ENCODE data around the gene LHPP. TPM values are rescaled to one million over a fixed set of nuclear protein-coding genes. Genes with fewer than 3 reads are reported as not detected.

The LHPP gene
- total RNA-seq, 2 experiments from 2014 or later = 7.8 to 8.2 TPM

DNA sequence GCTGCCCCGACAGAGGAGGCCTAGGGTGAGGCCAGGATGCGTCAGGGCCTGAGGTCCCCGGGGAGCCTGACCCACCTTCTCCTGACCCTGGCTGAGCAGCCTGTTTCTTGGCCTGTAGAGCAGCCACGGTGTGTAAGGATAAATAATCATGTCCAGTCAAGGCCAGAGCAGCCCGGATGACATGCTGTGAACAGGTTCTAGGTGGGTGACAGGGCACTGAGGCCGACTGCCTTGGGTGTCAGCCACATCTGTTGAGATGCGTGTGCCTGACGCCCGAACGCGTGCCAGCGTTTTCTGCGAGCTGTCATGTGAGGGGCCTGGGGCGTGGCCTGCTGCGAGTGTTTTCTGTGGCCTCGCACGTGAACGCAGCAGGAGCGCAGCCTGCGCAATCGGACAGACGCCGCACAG is 164.2 kb downstream of the LHPP start:
- Mint-ChIP-seq H3K27me3 (no peaks in the 10 kb centered on the region), H3K4me3 (no peak overlapping the region), H3K4me1 (peaks cover 34% of the 10 kb centered on the region), H3K36me3 (no peaks in the 10 kb centered on the region), H3K9me3 (no peaks in the 10 kb centered on the region), H3K27ac (no peak overlapping the region)
- no peak for DNase-seq

DNA sequence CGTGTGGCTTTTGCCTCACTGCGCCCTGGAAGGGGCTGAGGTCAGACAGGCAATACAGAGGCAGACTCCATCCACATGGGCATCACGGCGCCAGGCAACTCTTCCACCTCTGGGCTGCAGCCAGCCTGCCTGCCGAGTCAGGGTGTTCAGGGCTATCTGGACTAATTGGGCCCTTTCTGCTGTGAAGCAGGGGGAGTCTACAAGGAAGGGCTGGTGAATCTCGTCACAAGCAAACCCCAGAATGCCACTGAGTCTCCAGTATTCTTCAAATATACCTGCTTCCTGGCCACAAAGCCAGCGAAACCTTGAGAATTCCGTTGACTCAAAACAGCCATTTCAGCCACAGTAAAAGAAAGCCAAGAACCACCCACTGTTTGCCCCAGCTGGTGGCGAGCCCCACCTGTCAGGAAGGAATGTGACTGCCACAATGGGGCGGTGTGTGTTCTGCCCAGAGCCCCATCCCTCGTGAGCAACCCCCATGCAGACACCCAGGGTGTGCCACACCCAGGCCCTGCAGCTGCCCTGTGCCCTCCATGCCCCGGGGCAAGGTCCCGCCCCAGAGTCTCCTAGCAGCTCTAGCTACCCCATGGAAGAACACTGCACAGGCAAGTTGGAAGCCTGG is 165.2 kb downstream of the LHPP start:
- peak; percentile 66 for DNase-seq
- H3K27ac Mint-ChIP-seq = peak overlapping the region; percentile 54
- peak overlapping the region; percentile 22 for H3K4me3 Mint-ChIP-seq
- H3K27me3 Mint-ChIP-seq = no peaks in the 10 kb centered on the region
- H3K4me1 Mint-ChIP-seq = peaks cover 37% of the 10 kb centered on the region
- no peaks in the 10 kb centered on the region for H3K36me3 Mint-ChIP-seq
- H3K9me3 Mint-ChIP-seq = no peaks in the 10 kb centered on the region

DNA sequence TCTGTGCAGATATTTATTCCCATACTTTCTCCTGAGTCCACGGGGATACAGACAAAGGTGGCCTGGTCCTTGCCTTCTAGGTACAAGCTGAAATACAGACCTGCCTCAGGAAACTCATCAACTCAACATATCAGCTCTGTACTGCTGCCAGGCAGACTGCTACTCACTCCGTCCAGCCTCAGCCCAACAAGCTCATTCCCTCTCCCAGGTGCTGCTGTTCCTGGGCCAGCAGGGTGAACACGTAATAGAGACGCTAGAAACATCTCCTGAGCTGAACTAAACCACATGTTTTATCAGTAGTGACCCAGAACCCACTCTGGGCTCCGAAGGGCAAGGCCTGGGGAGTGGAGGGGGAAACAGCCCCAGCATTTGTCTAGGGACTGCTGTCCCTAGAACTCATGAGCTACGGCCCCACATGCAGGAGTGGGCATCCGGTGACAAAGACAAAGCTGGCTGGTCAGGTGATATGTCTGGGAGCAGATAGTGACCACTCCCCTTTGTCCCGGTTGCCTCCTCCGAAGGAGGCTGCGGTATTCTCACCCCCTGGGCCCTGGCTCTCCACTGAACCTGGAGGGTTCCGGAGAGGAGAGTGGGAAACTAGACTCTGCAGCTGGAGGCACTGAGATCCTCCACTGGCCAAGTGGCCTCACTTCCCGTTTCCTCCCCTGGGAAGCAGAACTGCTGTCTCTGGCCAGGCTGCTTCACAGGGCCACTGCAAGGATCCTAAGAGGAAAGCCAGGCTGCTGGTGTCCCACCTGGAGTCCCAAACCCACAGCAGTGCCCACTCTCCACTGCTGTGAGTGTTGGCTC is 166.4 kb downstream of the LHPP start:
- H3K4me3 Mint-ChIP-seq = no peak overlapping the region
- no peaks in the 10 kb centered on the region for H3K9me3 Mint-ChIP-seq
- no peaks in the 10 kb centered on the region for H3K27me3 Mint-ChIP-seq
- H3K36me3 Mint-ChIP-seq = no peaks in the 10 kb centered on the region
- no peak for DNase-seq
- peaks cover 37% of the 10 kb centered on the region for H3K4me1 Mint-ChIP-seq
- no peak overlapping the region for H3K27ac Mint-ChIP-seq

DNA sequence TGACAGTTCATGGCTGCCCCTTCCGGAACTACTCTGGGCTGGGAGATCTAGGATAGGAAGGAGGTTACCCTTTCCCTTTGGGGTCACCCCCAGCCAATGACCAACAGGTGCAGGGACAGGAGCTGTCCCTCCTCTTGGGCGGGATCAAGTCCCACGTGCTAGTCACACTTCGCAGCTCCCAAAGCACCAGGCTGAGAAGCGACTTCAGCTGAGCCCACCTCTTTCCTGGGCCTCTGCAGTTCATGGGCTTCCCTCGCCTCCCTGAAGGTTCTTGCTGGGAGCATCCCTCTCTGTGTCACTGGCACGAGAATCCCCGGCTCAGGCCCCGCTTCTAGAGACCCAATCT is 167.0 kb downstream of the LHPP start:
- no peaks in the 10 kb centered on the region for H3K27me3 Mint-ChIP-seq
- H3K27ac Mint-ChIP-seq = no peak overlapping the region
- no peak for DNase-seq
- peaks cover 4% of the 10 kb centered on the region for H3K36me3 Mint-ChIP-seq
- peaks cover 35% of the 10 kb centered on the region for H3K4me1 Mint-ChIP-seq
- H3K4me3 Mint-ChIP-seq = no peak overlapping the region
- H3K9me3 Mint-ChIP-seq = no peaks in the 10 kb centered on the region

DNA sequence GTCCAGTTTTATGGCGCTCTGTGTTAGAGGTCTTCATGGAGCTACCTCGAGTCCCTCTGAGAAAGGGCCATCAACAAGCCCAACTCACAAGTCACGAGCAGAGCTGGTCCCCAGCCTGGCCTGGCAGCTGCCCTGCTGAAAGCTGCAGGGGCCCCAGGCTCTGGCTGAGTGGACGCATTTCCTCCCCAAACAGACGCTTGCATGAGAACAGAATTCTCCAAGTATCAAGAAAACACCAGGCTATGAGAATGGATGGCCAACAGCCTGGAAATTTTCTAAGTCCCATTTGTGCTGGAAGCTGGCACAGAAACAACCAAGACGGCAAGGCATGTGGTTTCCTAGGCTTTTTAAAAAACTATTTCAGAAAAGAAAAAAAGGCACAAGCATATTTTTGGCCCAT is 167.8 kb downstream of the LHPP start:
- Mint-ChIP-seq H3K27ac (no peak overlapping the region), H3K36me3 (peaks cover 11% of the 10 kb centered on the region), H3K9me3 (peaks cover 3% of the 10 kb centered on the region), H3K27me3 (no peaks in the 10 kb centered on the region), H3K4me3 (no peak overlapping the region), H3K4me1 (peaks cover 36% of the 10 kb centered on the region)
- DNase-seq = no peak

DNA sequence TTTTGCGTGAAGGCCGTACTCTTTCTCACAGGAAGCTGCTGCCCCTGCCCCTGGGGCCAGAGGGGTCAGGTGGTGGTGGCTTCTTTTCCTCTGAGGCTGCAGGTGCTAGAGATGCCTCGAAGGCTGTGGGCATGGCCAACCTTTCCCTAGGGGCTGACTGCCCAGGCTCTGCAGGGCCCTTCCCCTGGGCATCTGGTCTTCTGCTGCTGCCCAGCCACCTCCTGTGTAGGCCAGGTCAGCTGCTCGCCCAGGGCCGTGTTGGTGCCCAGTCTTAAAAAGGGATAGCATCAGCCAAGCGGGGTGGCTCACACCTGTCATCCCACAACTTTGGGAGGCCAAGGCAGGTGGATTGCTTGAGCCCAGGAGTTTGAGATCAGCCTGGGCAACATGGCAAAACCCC is 168.2 kb downstream of the LHPP start:
- Mint-ChIP-seq H3K9me3 (peaks cover 6% of the 10 kb centered on the region), H3K27me3 (no peaks in the 10 kb centered on the region), H3K27ac (no peak overlapping the region), H3K36me3 (peaks cover 14% of the 10 kb centered on the region), H3K4me3 (no peak overlapping the region), H3K4me1 (peaks cover 38% of the 10 kb centered on the region)
- no peak for DNase-seq

DNA sequence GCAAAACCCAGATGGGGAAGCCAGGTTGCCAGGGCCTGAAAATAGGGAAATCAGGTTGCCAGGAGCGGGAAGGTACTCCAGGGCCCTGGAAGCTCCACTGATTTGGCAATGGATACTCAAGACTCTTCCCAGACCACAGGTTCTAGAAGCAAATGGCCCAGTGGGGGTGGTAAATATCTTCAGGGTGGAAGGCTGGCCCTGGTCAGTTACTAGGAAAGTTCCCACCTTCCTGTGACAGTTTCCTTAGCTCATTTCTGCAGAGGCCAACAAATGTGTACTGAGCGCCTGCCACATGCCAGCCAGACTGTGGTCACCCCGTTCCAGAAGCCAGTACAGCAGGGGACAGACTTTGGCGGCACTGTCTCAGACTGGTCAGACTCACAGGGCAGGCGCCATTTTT is 168.9 kb downstream of the LHPP start:
- Mint-ChIP-seq H3K4me3 (no peak overlapping the region), H3K4me1 (peaks cover 35% of the 10 kb centered on the region), H3K9me3 (peaks cover 6% of the 10 kb centered on the region), H3K27me3 (no peaks in the 10 kb centered on the region), H3K27ac (no peak overlapping the region), H3K36me3 (peaks cover 14% of the 10 kb centered on the region)
- DNase-seq = no peak

DNA sequence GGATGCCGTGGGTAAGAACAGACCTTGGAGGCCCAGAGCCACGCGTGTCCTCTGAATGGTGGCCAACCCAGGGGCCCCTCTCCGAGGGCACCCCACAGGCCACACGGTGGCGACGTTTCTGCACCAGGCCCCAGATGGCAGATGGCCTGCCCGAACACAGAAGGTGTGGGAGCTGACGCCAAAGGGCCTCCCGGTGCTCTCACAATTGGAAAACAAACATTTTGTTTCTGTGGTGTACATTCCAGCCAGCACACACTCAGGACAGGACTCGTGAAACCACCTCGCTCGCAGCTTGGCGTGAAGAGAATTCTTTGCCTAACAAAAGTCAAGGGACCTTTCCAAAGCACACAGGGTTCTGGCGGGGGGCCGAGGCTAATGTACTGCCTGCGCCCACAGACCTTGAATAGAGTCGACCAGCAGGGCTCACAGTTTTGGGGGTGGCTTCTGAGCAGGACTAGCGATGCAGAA is 170.5 kb downstream of the LHPP start:
- H3K4me1 Mint-ChIP-seq = peaks cover 37% of the 10 kb centered on the region
- H3K4me3 Mint-ChIP-seq = no peak overlapping the region
- peaks cover 14% of the 10 kb centered on the region for H3K36me3 Mint-ChIP-seq
- no peak overlapping the region for H3K27ac Mint-ChIP-seq
- peaks cover 6% of the 10 kb centered on the region for H3K9me3 Mint-ChIP-seq
- peak; percentile 37 for DNase-seq
- no peaks in the 10 kb centered on the region for H3K27me3 Mint-ChIP-seq

DNA sequence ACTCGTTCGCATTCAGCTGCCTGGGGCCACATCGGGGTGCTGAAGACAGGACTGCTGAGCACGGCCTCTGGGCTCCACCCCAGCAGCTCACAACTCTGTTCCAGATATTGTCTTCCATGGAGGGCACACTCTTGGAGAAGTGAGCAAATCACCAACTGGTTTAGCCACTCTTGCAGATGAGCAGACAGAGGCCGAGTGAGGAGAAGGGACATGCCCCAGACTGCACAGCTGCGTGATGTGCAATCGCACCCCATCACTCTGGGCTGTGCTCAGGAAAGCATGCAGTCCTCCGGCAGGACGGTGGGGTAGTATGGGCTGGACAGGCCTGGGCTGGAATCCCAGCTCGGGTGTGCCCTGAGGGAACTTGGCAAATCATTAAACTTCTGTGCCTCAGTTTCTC is 170.9 kb downstream of the LHPP start:
- Mint-ChIP-seq H3K4me3 (no peak overlapping the region), H3K9me3 (peaks cover 6% of the 10 kb centered on the region), H3K27ac (no peak overlapping the region), H3K4me1 (peaks cover 37% of the 10 kb centered on the region), H3K36me3 (peaks cover 14% of the 10 kb centered on the region), H3K27me3 (no peaks in the 10 kb centered on the region)
- no peak for DNase-seq

DNA sequence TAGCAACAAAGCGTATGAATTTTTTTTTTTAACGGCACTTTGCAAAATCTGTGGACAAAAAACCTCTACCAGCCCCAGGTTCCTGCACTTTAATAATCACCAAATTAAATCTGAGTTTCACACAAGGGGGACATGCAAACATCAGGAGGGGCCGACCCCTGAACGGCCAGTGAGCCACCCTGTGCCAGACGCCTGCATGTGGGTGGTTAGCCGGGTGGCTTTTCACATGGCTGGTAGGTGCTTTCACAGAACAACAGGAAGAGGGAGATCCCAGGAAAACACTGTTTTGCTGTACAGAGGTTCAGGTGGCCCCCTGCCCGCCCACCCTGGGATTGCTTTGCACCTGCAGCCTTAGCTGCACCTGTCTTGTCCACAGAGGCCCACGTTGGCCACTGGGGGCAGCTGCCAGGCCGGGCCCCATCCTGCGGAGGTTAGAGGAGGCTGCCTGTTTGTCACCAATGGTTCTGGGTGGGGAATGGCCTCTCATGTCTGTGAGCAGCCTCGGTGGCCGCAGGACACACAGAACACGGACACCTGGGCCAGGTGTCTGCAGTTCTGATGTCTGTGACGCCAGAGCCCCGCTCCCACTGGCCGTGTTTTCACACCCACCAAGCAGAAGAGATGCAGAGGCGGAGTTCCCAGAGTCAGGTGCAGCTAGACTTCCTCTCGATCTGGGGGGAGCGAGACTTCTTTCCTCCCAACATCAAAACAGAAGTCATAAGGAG is 174.8 kb downstream of the LHPP start:
- no peak for DNase-seq
- Mint-ChIP-seq H3K27me3 (no peaks in the 10 kb centered on the region), H3K4me1 (peaks cover 41% of the 10 kb centered on the region), H3K27ac (peak overlapping the region; percentile 34), H3K9me3 (peaks cover 6% of the 10 kb centered on the region), H3K36me3 (peaks cover 14% of the 10 kb centered on the region), H3K4me3 (no peak overlapping the region)

DNA sequence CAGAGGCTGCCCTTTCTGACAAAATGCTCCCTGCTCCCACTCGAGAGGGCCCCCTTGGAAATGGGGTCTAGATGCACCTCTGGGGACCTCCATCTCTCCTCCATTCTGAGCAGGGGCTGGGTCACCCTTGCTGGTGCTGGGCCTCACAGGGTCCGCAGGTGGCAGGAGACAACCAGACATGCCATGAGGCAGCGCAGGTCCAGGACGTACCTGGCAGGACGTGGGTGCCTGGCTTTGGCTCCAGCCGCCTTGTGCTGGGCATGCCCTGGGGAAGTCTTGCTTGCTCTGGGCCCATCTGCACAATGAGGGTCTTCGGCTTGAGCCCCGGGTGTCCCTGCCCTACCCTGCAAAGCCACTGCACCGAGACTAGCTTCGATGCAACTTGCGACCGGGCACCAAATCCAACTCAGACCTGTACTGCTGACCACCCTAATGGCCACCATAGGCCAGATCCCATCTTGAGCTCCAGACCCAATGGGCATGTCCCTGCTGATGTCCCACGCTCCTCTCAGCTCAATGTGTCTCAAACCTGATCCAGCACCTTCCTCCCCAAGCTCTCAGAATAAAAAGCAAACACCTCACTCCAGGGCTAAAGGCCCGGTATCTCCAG is 175.6 kb downstream of the LHPP start:
- Mint-ChIP-seq H3K36me3 (peaks cover 14% of the 10 kb centered on the region), H3K4me1 (peaks cover 42% of the 10 kb centered on the region), H3K4me3 (no peak overlapping the region), H3K27me3 (no peaks in the 10 kb centered on the region), H3K27ac (no peak overlapping the region), H3K9me3 (peaks cover 6% of the 10 kb centered on the region)
- DNase-seq = no peak

DNA sequence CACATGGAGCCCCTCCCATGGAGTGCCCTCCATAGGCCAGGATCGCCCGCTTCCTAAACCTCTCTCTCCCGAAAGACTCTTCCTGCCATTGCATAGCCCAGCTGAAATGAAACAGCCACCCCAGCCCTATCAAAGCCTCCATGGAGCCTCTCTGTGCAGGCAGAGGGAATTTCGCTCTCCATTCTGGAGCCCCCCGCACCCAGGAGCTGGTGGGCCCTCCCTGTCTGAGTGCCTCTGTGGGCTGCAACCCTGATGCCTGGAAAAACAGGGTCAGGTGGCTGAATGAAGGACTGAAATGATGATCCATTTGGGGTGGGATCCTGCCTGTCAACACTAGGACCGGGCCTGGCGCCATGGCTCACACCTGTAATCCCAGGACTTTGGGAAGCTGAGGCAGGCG is 176.1 kb downstream of the LHPP start:
- no peak for DNase-seq
- H3K27ac Mint-ChIP-seq = no peak overlapping the region
- H3K27me3 Mint-ChIP-seq = no peaks in the 10 kb centered on the region
- H3K36me3 Mint-ChIP-seq = peaks cover 14% of the 10 kb centered on the region
- peaks cover 6% of the 10 kb centered on the region for H3K9me3 Mint-ChIP-seq
- H3K4me1 Mint-ChIP-seq = peaks cover 44% of the 10 kb centered on the region
- H3K4me3 Mint-ChIP-seq = no peak overlapping the region

DNA sequence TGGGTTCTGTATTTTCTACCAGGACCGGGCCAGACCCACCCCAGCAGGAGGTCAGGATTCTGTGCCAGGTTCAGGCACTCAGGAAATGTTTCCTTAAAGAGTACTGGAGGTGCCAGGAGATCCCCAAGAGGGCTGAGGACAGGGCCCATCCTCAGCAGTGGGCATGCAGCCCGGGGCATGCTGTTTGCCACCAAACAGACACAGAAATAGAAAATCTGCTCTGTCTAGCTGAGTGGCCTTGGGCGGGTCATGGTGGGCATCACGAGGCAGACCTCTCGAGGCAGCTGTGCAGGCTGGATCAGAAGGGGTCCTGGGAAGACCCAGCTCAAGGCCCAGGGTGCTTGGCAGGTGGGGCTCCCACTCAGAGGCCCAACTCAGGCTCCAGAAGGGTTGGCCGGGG is 177.6 kb downstream of the LHPP start:
- Mint-ChIP-seq H3K4me1 (peaks cover 47% of the 10 kb centered on the region), H3K36me3 (peaks cover 6% of the 10 kb centered on the region), H3K27me3 (no peaks in the 10 kb centered on the region), H3K4me3 (no peak overlapping the region), H3K27ac (no peak overlapping the region), H3K9me3 (peaks cover 4% of the 10 kb centered on the region)
- no peak for DNase-seq

DNA sequence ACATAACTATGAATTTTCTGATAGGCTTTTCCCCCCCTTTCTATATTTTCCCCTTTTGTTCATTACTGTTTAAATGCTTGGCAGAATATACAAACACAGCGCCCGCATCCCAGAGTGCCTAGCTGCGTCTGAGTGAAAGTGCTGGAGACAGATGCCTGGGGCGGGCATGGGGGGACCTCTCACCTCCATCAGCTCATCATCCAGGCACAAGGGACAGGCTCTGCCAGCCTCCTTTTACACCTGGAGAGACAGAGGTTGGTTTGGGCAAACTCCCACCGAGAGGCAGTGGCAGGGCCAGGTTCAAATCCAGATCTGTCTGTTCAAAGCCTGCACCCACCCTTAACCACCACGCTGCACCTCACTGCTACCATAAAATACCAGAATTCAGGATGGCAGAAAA is 178.0 kb downstream of the LHPP start:
- Mint-ChIP-seq H3K9me3 (peaks cover under 1% of the 10 kb centered on the region), H3K27me3 (no peaks in the 10 kb centered on the region), H3K27ac (no peak overlapping the region), H3K4me3 (no peak overlapping the region), H3K36me3 (peaks cover 1% of the 10 kb centered on the region), H3K4me1 (peaks cover 47% of the 10 kb centered on the region)
- no peak for DNase-seq

DNA sequence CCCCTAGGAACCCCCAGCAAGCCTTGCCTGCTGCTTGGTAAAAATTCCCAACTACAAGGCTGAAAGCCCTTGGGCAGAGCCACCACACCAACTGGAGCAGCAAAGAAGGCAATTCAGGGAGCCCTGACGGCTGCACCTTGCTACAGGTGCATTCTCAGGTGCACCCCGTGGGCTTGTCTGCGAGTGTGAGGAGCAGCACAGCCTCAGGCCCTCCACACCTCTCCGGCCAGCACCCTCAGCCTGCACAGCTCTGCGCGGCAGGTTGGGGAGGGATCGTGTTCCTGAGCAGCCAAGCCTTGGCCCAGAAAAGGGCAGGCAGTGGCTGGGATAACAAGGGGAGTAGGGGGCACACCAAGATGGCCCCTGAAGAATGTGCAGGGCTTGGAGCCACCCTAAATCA is 178.4 kb downstream of the LHPP start:
- Mint-ChIP-seq H3K27ac (no peak overlapping the region), H3K4me3 (no peak overlapping the region), H3K9me3 (no peaks in the 10 kb centered on the region), H3K27me3 (no peaks in the 10 kb centered on the region), H3K36me3 (no peaks in the 10 kb centered on the region), H3K4me1 (peaks cover 48% of the 10 kb centered on the region)
- no peak for DNase-seq

Measured in activated naive CD8-positive, alpha-beta T cell treated with anti-CD3 and anti-CD28 coated beads for 36 hours (primary cell).